PC-3 (cell line): ENCODE results near the gene PTCH1. TPM values are rescaled to one million over a fixed set of nuclear protein-coding genes. Genes with fewer than 3 reads are reported as not detected.

Experiments
- ATAC-seq: fragments of 200-7000 bp; cut with Tn5 transposase; 2 replicates; pipeline ENCODE4 v1.9.1; 2020; ENCODE audit warnings: mild to moderate bottlenecking, moderate library complexity
- BruUV-seq: library from RNA; stranded (reverse); fragments of 400-500 nt; replicated peaks from 2 replicates; lab custom pipeline; 2021; lab: Mats Ljungman, UMichigan
- CTCF ChIA-PET: fragments of 300-600 bp; sonication (Branson Sonifier 250); formaldehyde crosslinking; loops from one replicate; lab custom pipeline; 2022; ENCODE audit warnings: antibody characterized with exemption; lab: Charles Lee
- POLR2A ChIA-PET: fragments of 300-600 bp; sonication (Branson Sonifier 250); formaldehyde crosslinking; loops from one replicate; lab custom pipeline; 2022; ENCODE audit warnings: antibody characterized with exemption; ENCODE audit not compliant: unreplicated experiment; lab: Charles Lee
- DNase-seq: peaks from one replicate; pipeline ENCODE4 v3.0.0-alpha.2; 2015
- H2AFZ ChIP-seq: fragments of 300-600 bp; sonication (generic); 2 replicates; pipeline ENCODE4 v1.6.0; 2016; ENCODE audit warnings: antibody characterized with exemption, low read length
- H3F3A ChIP-seq: fragments of 300-600 bp; sonication (generic); one replicate; pipeline ENCODE4 v1.6.0; 2017; ENCODE audit warnings: antibody characterized with exemption, low read length, control low read depth, mild to moderate bottlenecking; ENCODE audit not compliant: unreplicated experiment
- H3K27ac ChIP-seq: fragments of 300-600 bp; sonication (generic); 2 replicates; pipeline ENCODE4 v1.5.1; 2016; ENCODE audit warnings: mild to moderate bottlenecking, low read length
- H3K27me3 ChIP-seq: fragments of 300-600 bp; sonication (generic); 2 replicates; pipeline ENCODE4 v1.6.1; 2016; ENCODE audit warnings: low read length, mixed read lengths
- H3K36me3 ChIP-seq: fragments of 300-600 bp; sonication (generic); 2 replicates; pipeline ENCODE4 v1.6.1; 2016; ENCODE audit warnings: low read depth, mixed run types, low read length, mixed read lengths
- H3K4me1 ChIP-seq: fragments of 300-600 bp; sonication (generic); 2 replicates; pipeline ENCODE4 v1.5.1; 2016; ENCODE audit warnings: low read length; ENCODE audit not compliant: insufficient read depth
- H3K4me2 ChIP-seq: fragments of 300-600 bp; sonication (generic); 2 replicates; pipeline ENCODE4 v1.6.0; 2016; ENCODE audit warnings: low read length
- H3K4me3 ChIP-seq: fragments of 300-600 bp; sonication (generic); 2 replicates; pipeline ENCODE4 v1.5.1; 2016; ENCODE audit warnings: mild to moderate bottlenecking, low read length, mixed read lengths
- H3K79me2 ChIP-seq: fragments of 300-600 bp; sonication (generic); 2 replicates; pipeline ENCODE4 v1.6.1; 2017; ENCODE audit warnings: low read length, mixed read lengths
- H3K9ac ChIP-seq: fragments of 300-600 bp; sonication (generic); 2 replicates; pipeline ENCODE4 v1.6.0; 2016; ENCODE audit warnings: mild to moderate bottlenecking, low read length
- H3K9me2 ChIP-seq: fragments of 300-600 bp; sonication (generic); replicated peaks from 2 replicates; pipeline ENCODE4 v1.6.1; 2016; ENCODE audit warnings: mixed run types, low read length, mixed read lengths
- H3K9me3 ChIP-seq: fragments of 300-600 bp; sonication (generic); 2 replicates; pipeline ENCODE4 v1.6.1; 2016; ENCODE audit warnings: low read length, mixed read lengths
- H4K20me1 ChIP-seq: fragments of 300-600 bp; sonication (generic); 2 replicates; pipeline ENCODE4 v1.6.1; 2016; ENCODE audit warnings: low read length, mixed read lengths
- EZH2 ChIP-seq: fragments of 300-600 bp; sonication (generic); IDR thresholded peaks from one replicate; pipeline ENCODE4 v1.6.1; 2017; ENCODE audit warnings: antibody characterized with exemption, mild to moderate bottlenecking, low read length; ENCODE audit not compliant: unreplicated experiment
- EZH2phosphoT487 ChIP-seq: fragments of 300-600 bp; sonication (generic); IDR thresholded peaks from 2 replicates; pipeline ENCODE4 v1.6.1; 2018; ENCODE audit warnings: mild to moderate bottlenecking, antibody characterized with exemption, low read length, borderline replicate concordance
- intact Hi-C: fragments of 100-400 bp; cut with micrococcal nuclease; formaldehyde crosslinking; loops from 2 replicates; pipeline ENCODE4 v1.9.0; 2023
- total RNA-seq: library from RNA; depleted of rRNA; stranded (reverse); fragments of >200 nt; gene quantifications from 2 replicates; pipeline ENCODE4 v1.2.3, GENCODE V29; 2014
- TF ChIP-seq, protein P1 (sequence below): fragments of 300-600 bp; sonication (generic); conservative IDR thresholded peaks from 2 replicates; pipeline ENCODE4 v1.5.1; 2017; ENCODE audit warnings: antibody characterized with exemption, low read depth, mild to moderate bottlenecking, low read length

PTCH1 gene
- total RNA-seq, 1 experiment from 2014 or later = 0.77 TPM

DNA sequence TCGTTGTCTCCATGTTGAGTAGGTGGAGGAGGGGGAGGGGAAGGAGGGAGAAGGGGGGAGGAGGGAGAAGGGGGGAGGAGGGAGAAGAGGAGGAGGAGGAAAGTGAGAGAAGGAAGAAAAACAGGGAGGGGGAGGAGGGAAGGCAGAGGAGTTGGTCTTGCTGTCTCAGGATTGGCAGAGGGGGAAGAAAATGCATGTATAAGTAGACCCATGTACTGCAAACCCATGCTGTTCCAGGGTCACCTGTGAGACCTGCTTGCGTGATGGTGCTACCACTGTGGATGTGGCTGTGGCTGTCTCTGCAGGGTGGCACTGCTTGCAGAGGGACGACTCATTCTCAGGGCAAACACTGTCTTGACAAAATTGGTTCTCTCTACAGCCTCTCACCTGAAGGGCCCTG is 76.3 kb downstream of the PTCH1 start:
- H4K20me1 ChIP-seq = no peaks in the 10 kb centered on the region
- H3K4me3 ChIP-seq = no peak overlapping the region
- no peak overlapping the region for H3K4me2 ChIP-seq
- peak; percentile 3 for DNase-seq
- H3K9me2 ChIP-seq = no peaks in the 10 kb centered on the region
- H2AFZ ChIP-seq = no peak overlapping the region
- ChIA-PET CTCF (no interaction called here), POLR2A (no interaction called here)
- no peaks in the 10 kb centered on the region for H3K9me3 ChIP-seq
- no peaks in the 10 kb centered on the region for H3K36me3 ChIP-seq
- no peaks in the 10 kb centered on the region for H3K4me1 ChIP-seq
- H3K79me2 ChIP-seq = no peaks in the 10 kb centered on the region
- no peaks in the 10 kb centered on the region for H3K27me3 ChIP-seq
- intact Hi-C loops = no loop called here
- H3K27ac ChIP-seq = no peak overlapping the region
- BruUV-seq = no TSS peak
- ATAC-seq = peak; percentile 18; the same call in 1 of the 2 replicates
- no peak overlapping the region for H3K9ac ChIP-seq
- H3F3A ChIP-seq = no peaks in the 10 kb centered on the region
- TF ChIP-seq, protein P1, sequence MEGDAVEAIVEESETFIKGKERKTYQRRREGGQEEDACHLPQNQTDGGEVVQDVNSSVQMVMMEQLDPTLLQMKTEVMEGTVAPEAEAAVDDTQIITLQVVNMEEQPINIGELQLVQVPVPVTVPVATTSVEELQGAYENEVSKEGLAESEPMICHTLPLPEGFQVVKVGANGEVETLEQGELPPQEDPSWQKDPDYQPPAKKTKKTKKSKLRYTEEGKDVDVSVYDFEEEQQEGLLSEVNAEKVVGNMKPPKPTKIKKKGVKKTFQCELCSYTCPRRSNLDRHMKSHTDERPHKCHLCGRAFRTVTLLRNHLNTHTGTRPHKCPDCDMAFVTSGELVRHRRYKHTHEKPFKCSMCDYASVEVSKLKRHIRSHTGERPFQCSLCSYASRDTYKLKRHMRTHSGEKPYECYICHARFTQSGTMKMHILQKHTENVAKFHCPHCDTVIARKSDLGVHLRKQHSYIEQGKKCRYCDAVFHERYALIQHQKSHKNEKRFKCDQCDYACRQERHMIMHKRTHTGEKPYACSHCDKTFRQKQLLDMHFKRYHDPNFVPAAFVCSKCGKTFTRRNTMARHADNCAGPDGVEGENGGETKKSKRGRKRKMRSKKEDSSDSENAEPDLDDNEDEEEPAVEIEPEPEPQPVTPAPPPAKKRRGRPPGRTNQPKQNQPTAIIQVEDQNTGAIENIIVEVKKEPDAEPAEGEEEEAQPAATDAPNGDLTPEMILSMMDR = no peak
- no peak for TF ChIP-seq EZH2
- no peak for TF ChIP-seq EZH2phosphoT487

DNA sequence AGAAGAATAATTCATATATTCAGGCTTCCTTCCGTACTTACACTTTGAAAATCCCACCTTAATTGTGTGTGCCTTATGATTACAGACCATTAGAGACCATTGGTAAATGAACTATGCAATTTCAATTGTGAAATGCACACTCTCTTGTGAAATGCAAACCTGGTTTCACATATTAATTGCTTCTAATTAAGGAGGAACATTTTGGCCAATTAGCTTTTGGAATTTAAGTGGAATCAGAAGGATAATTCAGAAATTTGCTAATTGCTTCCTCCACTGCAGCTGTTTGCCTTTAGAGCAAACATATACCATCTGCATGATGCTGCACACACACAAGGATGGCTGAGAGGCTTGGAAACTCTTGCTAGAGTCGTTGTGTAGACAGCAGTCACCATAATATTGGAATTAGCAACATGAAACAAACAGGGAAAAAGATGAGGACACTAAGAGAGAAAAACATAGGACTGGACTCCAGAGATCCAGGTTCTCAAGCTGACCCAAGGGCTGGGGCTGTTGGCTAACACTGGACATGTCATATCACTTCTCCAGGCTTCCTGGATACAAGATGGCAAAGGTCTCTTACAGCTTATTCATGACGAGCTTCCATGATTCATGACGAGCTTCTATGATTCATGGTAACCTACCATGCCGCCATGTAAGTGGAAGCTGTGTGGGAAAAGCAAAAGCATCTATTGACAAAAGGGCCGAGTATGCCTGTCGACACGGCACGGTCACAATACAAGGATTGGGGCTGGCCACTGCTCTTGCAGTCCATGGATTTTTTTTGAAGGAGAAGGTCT is 78.0 kb downstream of the PTCH1 start:
- BruUV-seq = no TSS peak
- H3K9ac ChIP-seq = no peak overlapping the region
- H4K20me1 ChIP-seq = no peaks in the 10 kb centered on the region
- DNase-seq (no peak), ATAC-seq (no peak)
- intact Hi-C loops = no loop called here
- no peaks in the 10 kb centered on the region for H3K9me2 ChIP-seq
- CTCF ChIA-PET = no interaction called here
- H2AFZ ChIP-seq = no peak overlapping the region
- no peaks in the 10 kb centered on the region for H3K36me3 ChIP-seq
- POLR2A ChIA-PET = no interaction called here
- H3K4me3 ChIP-seq = no peak overlapping the region
- H3F3A ChIP-seq = no peaks in the 10 kb centered on the region
- H3K27me3 ChIP-seq = no peaks in the 10 kb centered on the region
- no peaks in the 10 kb centered on the region for H3K9me3 ChIP-seq
- no peaks in the 10 kb centered on the region for H3K79me2 ChIP-seq
- no peak overlapping the region for H3K4me2 ChIP-seq
- TF ChIP-seq EZH2 (no peak), EZH2phosphoT487 (no peak)
- TF ChIP-seq, protein P1 = no peak
- no peaks in the 10 kb centered on the region for H3K4me1 ChIP-seq
- H3K27ac ChIP-seq = no peak overlapping the region

DNA sequence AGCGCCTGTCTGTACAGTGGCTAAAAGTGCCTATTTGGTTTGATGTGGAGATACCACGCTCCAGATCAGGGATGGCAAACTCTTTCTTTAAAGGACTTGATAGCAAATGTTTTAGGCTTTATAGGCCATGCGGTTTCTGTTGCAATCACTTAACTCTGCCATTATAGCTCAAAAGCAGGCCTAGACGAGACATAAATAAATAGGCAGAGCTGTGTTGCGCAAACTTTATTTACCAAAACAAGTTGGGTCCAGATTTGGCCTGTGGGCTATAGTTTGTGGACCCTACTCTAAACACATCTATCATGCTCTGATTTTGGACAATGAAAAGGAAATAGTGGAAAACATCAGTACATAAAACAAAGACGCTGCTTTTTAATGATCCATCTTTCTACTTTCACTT is 79.2 kb downstream of the PTCH1 start:
- TF ChIP-seq EZH2phosphoT487 (no peak), EZH2 (no peak)
- TF ChIP-seq, protein P1 = no peak
- ATAC-seq = no peak
- no peak for DNase-seq
- Histone ChIP-seq H2AFZ (no peak overlapping the region), H4K20me1 (no peaks in the 10 kb centered on the region), H3K9me3 (no peaks in the 10 kb centered on the region), H3K27ac (no peak overlapping the region), H3K79me2 (no peaks in the 10 kb centered on the region), H3K9me2 (no peaks in the 10 kb centered on the region), H3K27me3 (no peaks in the 10 kb centered on the region), H3K4me1 (no peaks in the 10 kb centered on the region), H3K4me3 (no peak overlapping the region), H3K4me2 (no peak overlapping the region), H3K36me3 (no peaks in the 10 kb centered on the region), H3K9ac (no peak overlapping the region), H3F3A (no peaks in the 10 kb centered on the region)
- intact Hi-C loops = no loop called here
- POLR2A ChIA-PET = no interaction called here
- no TSS peak for BruUV-seq
- CTCF ChIA-PET = no interaction called here
